ENCODE data around the gene BCAS1.

DNA sequence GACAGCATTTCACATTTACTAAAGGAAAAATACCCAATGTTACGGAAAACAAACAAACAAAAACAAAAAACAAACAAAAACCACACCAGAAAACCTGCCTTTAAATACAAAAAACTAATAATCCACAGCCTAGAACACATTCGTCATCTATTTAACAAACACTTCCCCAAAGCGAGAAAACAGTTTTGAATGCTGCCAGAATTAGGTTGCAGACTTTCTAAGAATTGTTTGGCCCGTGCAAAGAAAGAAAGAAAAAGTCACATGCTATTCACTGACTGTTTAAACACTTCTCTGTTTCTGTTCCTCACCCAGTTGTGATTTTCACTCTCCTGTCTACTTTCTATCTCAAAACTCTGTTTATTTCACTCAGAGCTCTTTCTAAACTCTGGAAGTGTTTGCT lies 52.5 kb downstream of the BCAS1 start:
- TF ChIP-seq, protein P1, sequence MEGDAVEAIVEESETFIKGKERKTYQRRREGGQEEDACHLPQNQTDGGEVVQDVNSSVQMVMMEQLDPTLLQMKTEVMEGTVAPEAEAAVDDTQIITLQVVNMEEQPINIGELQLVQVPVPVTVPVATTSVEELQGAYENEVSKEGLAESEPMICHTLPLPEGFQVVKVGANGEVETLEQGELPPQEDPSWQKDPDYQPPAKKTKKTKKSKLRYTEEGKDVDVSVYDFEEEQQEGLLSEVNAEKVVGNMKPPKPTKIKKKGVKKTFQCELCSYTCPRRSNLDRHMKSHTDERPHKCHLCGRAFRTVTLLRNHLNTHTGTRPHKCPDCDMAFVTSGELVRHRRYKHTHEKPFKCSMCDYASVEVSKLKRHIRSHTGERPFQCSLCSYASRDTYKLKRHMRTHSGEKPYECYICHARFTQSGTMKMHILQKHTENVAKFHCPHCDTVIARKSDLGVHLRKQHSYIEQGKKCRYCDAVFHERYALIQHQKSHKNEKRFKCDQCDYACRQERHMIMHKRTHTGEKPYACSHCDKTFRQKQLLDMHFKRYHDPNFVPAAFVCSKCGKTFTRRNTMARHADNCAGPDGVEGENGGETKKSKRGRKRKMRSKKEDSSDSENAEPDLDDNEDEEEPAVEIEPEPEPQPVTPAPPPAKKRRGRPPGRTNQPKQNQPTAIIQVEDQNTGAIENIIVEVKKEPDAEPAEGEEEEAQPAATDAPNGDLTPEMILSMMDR (IDR thresholded peaks at IDR 0.05), result no peak
- no peak for TF ChIP-seq POLR2A (IDR thresholded peaks at IDR 0.05)
